ENCODE data around the gene KLHDC9.

The KLHDC9 gene

DNA sequence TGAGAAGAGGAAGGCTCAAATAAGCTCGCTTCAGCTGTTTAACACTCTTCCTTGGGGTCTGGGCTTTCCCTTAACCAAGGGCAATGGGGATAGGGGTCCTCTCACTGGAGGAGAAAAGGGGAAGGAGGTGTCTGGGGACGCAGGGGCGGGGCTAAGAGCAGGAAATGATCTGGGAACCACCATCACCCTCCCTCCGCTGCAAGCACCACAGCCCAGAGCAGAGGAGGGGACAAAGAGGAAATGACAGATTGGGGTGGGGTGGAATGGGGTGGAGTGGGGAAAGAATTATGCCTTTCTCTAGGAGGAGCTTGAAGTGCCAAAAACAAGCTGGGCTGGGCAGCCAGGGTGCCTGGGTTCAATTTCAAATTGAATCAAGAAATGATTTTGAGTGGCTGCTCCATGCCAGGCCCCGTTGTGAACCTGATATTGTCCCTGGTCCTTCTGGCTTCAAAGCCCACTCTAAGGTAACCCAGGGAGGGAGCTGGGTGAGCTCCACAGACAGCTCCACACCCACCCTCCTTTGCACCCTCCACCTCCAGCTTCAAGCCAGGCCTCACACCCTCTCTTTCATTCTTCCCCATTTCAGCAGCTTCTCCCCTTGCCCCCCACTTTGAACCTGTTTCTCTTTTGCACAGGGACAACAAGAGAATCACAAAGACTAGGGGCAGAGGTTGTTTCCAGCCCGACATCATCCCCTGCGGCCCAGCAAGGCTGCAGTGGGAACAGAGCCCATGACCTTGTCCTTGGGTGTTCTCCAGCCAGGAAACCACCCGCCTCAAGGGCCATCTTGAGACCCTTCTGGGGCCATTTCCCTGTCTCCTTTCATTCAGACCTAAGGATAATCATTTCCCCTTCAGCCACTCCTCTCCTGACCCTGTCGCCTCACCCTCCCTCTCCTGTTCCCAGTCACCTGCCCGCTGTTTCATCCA is 29.6 kb upstream of the KLHDC9 start:
- TF ChIP-seq, protein P1, sequence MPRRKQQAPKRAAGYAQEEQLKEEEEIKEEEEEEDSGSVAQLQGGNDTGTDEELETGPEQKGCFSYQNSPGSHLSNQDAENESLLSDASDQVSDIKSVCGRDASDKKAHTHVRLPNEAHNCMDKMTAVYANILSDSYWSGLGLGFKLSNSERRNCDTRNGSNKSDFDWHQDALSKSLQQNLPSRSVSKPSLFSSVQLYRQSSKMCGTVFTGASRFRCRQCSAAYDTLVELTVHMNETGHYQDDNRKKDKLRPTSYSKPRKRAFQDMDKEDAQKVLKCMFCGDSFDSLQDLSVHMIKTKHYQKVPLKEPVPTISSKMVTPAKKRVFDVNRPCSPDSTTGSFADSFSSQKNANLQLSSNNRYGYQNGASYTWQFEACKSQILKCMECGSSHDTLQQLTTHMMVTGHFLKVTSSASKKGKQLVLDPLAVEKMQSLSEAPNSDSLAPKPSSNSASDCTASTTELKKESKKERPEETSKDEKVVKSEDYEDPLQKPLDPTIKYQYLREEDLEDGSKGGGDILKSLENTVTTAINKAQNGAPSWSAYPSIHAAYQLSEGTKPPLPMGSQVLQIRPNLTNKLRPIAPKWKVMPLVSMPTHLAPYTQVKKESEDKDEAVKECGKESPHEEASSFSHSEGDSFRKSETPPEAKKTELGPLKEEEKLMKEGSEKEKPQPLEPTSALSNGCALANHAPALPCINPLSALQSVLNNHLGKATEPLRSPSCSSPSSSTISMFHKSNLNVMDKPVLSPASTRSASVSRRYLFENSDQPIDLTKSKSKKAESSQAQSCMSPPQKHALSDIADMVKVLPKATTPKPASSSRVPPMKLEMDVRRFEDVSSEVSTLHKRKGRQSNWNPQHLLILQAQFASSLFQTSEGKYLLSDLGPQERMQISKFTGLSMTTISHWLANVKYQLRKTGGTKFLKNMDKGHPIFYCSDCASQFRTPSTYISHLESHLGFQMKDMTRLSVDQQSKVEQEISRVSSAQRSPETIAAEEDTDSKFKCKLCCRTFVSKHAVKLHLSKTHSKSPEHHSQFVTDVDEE (CRISPR knock-in tag; IDR thresholded peaks at IDR 0.05) = no peak
- no peak for TF ChIP-seq ZNF8 (CRISPR knock-in tag; IDR thresholded peaks at IDR 0.05)
- TF ChIP-seq PPARA (CRISPR knock-in tag; IDR thresholded peaks at IDR 0.05; ENCODE audit: borderline replicate concordance) = no peak
- TF ChIP-seq ZNF565 (CRISPR knock-in tag; conservative IDR thresholded peaks at IDR 0.05; ENCODE audit: low read depth) = no peak
- TF ChIP-seq BACH2 (CRISPR knock-in tag; IDR thresholded peaks at IDR 0.05; ENCODE audit: borderline replicate concordance) = no peak
- TF ChIP-seq, protein P2, sequence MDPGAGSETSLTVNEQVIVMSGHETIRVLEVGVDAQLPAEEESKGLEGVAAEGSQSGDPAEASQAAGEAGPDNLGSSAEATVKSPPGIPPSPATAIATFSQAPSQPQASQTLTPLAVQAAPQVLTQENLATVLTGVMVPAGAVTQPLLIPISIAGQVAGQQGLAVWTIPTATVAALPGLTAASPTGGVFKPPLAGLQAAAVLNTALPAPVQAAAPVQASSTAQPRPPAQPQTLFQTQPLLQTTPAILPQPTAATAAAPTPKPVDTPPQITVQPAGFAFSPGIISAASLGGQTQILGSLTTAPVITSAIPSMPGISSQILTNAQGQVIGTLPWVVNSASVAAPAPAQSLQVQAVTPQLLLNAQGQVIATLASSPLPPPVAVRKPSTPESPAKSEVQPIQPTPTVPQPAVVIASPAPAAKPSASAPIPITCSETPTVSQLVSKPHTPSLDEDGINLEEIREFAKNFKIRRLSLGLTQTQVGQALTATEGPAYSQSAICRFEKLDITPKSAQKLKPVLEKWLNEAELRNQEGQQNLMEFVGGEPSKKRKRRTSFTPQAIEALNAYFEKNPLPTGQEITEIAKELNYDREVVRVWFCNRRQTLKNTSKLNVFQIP (CRISPR knock-in tag; IDR thresholded peaks at IDR 0.05; ENCODE audit: borderline replicate concordance, low read depth) = no peak
- TF ChIP-seq, protein P3, sequence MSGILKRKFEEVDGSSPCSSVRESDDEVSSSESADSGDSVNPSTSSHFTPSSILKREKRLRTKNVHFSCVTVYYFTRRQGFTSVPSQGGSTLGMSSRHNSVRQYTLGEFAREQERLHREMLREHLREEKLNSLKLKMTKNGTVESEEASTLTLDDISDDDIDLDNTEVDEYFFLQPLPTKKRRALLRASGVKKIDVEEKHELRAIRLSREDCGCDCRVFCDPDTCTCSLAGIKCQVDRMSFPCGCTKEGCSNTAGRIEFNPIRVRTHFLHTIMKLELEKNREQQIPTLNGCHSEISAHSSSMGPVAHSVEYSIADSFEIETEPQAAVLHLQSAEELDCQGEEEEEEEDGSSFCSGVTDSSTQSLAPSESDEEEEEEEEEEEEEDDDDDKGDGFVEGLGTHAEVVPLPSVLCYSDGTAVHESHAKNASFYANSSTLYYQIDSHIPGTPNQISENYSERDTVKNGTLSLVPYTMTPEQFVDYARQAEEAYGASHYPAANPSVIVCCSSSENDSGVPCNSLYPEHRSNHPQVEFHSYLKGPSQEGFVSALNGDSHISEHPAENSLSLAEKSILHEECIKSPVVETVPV (CRISPR knock-in tag; IDR thresholded peaks at IDR 0.05) = no peak
- no peak; the same call in 2 of the 3 replicates for ATAC-seq

DNA sequence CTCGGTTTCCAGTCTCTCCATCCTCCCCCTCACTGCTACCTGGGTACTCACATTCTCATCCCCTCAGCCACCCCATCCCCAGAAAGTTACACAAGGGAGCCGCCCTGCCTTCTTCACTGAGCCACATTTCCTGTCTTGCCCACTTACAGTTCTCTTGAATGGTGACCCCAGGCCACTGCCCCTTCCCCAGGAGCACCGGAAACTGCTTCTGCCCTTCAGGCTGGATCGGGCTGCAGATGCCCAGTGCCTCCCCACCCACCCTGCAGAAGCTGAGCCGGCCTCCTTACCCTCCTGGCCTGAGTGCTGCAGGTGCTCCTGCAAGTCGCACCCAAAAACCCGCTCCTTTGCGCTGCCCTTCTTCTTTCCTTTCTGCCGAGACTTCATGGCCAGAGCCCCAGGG is 28.9 kb upstream of the KLHDC9 start:
- ATAC-seq = no peak
- TF ChIP-seq ISL1 (CRISPR knock-in tag; IDR thresholded peaks at IDR 0.05) (no peak), ESRRG (CRISPR knock-in tag; IDR thresholded peaks at IDR 0.05) (no peak), OSR1 (CRISPR knock-in tag; IDR thresholded peaks at IDR 0.05) (no peak), GLIS3 (CRISPR knock-in tag; IDR thresholded peaks at IDR 0.05) (no peak), ZFP3 (CRISPR knock-in tag; IDR thresholded peaks at IDR 0.05) (no peak), ZFP30 (CRISPR knock-in tag; IDR thresholded peaks at IDR 0.05) (no peak), SNAI2 (CRISPR knock-in tag; IDR thresholded peaks at IDR 0.05) (no peak), TCF4 (CRISPR knock-in tag; IDR thresholded peaks at IDR 0.05; ENCODE audit: borderline replicate concordance) (no peak), RARB (CRISPR knock-in tag; IDR thresholded peaks at IDR 0.05) (no peak), ZNF565 (CRISPR knock-in tag; conservative IDR thresholded peaks at IDR 0.05; ENCODE audit: low read depth) (no peak), CSDC2 (CRISPR knock-in tag; IDR thresholded peaks at IDR 0.05) (no peak), TOX (CRISPR knock-in tag; IDR thresholded peaks at IDR 0.05; ENCODE audit: borderline replicate concordance) (no peak)
- TF ChIP-seq, protein P2 (CRISPR knock-in tag; IDR thresholded peaks at IDR 0.05; ENCODE audit: borderline replicate concordance, low read depth) = no peak
- TF ChIP-seq, protein P4, sequence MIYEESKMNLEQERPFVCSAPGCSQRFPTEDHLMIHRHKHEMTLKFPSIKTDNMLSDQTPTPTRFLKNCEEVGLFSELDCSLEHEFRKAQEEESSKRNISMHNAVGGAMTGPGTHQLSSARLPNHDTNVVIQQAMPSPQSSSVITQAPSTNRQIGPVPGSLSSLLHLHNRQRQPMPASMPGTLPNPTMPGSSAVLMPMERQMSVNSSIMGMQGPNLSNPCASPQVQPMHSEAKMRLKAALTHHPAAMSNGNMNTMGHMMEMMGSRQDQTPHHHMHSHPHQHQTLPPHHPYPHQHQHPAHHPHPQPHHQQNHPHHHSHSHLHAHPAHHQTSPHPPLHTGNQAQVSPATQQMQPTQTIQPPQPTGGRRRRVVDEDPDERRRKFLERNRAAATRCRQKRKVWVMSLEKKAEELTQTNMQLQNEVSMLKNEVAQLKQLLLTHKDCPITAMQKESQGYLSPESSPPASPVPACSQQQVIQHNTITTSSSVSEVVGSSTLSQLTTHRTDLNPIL (CRISPR knock-in tag; IDR thresholded peaks at IDR 0.05; ENCODE audit: low read depth) = no peak

DNA sequence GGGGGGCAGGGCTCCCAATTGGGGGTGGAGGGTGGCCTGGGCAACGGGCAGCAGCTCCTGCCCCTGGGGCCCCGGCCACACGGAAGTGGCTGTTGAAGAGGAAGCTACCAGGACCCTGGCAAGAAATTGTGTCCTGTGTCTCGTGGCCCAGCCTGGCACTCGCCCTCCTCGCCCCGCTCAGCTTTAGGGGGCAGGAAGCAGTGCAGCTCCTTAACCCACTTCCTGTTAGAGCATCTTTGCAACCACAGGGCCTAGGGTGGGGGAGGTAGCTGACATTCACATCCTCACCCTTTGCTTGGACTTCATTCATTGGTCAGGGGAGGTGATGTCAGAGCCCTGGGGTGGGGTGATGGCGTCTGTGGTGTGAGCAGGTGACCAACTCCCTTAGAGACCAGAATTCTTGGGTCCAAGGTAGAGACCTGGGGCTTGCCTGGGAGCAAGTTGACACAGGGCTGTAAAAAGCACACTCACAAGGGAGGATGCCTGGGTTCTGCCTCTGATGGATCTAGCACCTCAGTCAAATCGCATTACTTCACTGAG is 28.4 kb upstream of the KLHDC9 start, which contains the start of gene ARHGAP30:
TSS of gene ARHGAP30 (minus strand) at position 161 of the 540 bp plus-strand sequence. CDS start 267 bp downstream, outside the sequence.
- no peak for ATAC-seq
- TF ChIP-seq TOX (CRISPR knock-in tag; IDR thresholded peaks at IDR 0.05; ENCODE audit: borderline replicate concordance) = no peak
- TF ChIP-seq ZNF565 (CRISPR knock-in tag; conservative IDR thresholded peaks at IDR 0.05; ENCODE audit: low read depth) = no peak
- no peak for TF ChIP-seq ZFP3 (CRISPR knock-in tag; IDR thresholded peaks at IDR 0.05)
- no peak for TF ChIP-seq PPARA (CRISPR knock-in tag; IDR thresholded peaks at IDR 0.05; ENCODE audit: borderline replicate concordance)
- TF ChIP-seq OSR1 (CRISPR knock-in tag; IDR thresholded peaks at IDR 0.05) = no peak
- TF ChIP-seq, protein P1 (CRISPR knock-in tag; IDR thresholded peaks at IDR 0.05) = no peak
- TF ChIP-seq, protein P4 (CRISPR knock-in tag; IDR thresholded peaks at IDR 0.05; ENCODE audit: low read depth) = no peak
- TF ChIP-seq, protein P5, sequence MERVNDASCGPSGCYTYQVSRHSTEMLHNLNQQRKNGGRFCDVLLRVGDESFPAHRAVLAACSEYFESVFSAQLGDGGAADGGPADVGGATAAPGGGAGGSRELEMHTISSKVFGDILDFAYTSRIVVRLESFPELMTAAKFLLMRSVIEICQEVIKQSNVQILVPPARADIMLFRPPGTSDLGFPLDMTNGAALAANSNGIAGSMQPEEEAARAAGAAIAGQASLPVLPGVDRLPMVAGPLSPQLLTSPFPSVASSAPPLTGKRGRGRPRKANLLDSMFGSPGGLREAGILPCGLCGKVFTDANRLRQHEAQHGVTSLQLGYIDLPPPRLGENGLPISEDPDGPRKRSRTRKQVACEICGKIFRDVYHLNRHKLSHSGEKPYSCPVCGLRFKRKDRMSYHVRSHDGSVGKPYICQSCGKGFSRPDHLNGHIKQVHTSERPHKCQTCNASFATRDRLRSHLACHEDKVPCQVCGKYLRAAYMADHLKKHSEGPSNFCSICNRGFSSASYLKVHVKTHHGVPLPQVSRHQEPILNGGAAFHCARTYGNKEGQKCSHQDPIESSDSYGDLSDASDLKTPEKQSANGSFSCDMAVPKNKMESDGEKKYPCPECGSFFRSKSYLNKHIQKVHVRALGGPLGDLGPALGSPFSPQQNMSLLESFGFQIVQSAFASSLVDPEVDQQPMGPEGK (CRISPR knock-in tag; IDR thresholded peaks at IDR 0.05; ENCODE audit: borderline replicate concordance) = no peak

All from SK-N-SH treated with all-trans-retinoic acid at 6 μM for 48 hours (cell line).